ENCODE measurements around the gene PROCR. TPM values are rescaled to one million over a fixed set of nuclear protein-coding genes. Genes with fewer than 3 reads are reported as not detected.

Gene PROCR
- total and polyA plus RNA-seq, 10 of the 15 experiments (the other 5 are each of a cell fraction or from before 2014, with no cell fraction given) = 0.12 to 0.78 (median 0.35) TPM; not detected in 2

DNA sequence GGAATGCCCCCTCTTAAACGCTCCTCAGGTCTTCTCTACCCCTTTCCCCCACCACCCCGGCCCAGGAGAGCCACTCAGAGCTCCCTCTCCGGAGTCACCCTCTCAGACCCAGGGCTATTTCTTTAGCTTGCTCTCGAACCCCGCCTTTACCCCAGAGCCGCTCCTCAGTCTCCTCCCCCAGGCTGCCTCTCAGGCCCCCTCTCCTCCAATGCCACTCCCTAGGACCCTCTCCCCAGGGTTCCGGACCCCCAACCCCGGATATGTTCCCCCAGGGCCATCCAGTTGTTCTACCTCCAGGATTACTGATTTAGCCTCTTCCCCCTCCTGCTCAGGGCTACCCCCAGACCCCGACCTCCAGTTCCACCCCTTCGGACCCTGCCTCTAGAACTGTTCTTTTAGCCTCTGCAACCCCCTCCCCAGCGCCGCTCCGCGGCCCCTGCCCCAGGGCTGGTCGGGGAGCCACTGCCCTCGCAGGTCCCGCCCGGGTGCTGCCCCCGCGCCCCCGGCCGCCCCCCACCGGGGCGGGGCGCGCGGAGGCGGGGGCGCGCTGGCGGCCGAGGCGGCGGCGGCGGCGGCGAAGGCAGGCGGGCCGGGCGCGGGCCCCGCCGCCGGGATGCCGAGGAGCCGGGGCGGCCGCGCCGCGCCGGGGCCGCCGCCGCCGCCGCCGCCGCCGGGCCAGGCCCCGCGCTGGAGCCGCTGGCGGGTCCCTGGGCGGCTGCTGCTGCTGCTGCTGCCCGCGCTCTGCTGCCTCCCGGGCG lies 54.4 kb downstream of the PROCR start, which contains the start of gene MMP24:
TSS of gene MMP24 (plus strand) at position 565 of the 758 bp plus-strand sequence. CDS start at position 614, 49 bp downstream.
- Histone ChIP-seq H2AFZ (ENCODE audit: control insufficient read depth, low read depth, low read length) (no peak within 1 kb of the TSS), H3K4me2 (ENCODE audit: control insufficient read depth, insufficient read depth) (peak within 1 kb of the TSS; percentile 22; the same call in 1 of the 2 replicates), H4K20me1 (ENCODE audit: control insufficient read depth, insufficient read depth) (no peaks in the 10 kb centered on the region), H3K36me3 (ENCODE audit: control insufficient read depth in 2 of 2, insufficient read depth in 2 of 2, low read length in 1 of 2) (no peaks in the 10 kb centered on the region), H3K4me1 (ENCODE audit: control insufficient read depth, insufficient read depth, low read length) (no peaks in the 10 kb centered on the region), H3K27ac (ENCODE audit: control insufficient read depth, insufficient read depth) (no peak within 1 kb of the TSS), H3K27me3 (replicated peaks in 1 of 2; ENCODE audit: control insufficient read depth in 2 of 2, insufficient read depth in 2 of 2, low read length in 1 of 2) (peaks cover 5 to 22% of the 10 kb centered on the region in 2 experiments), H3K79me2 (ENCODE audit: control insufficient read depth, insufficient read depth, low read length) (no peaks in the 10 kb centered on the region), H3K9me3 (replicated peaks; ENCODE audit: control insufficient read depth, insufficient read depth, low read length) (no peaks in the 10 kb centered on the region), H3K9ac (ENCODE audit: control insufficient read depth, insufficient read depth, low read length) (no peak within 1 kb of the TSS), H3K4me3 (no peak within 1 kb of the TSS)
- SMC1A ChIA-PET (ENCODE audit: uncharacterized antibody, unreplicated experiment) = no interaction called here
- no peak for FAIRE-seq
- no TSS peak for BruUV-seq (replicated peaks)
- no peak for DNase-seq (ENCODE audit: low read depth, low spot score)
- POLR2A ChIA-PET = interaction anchor here (0.7 kb wide), 1 partner anchor 44 kb away, joined by 4 read pairs; no protein-coding TSS in a partner anchor
- CTCF ChIA-PET = interaction anchor here (1.0 kb wide), 1 partner anchor 81 kb away, joined by 3 read pairs; no protein-coding TSS in a partner anchor
- RAD21 ChIA-PET (ENCODE audit: unreplicated experiment) = no interaction called here
- no peak for ATAC-seq
- in situ Hi-C loops (cut with MboI) = no loop called here
- intact Hi-C loops (cut with micrococcal nuclease; ENCODE audit: unreplicated experiment) = no loop called here
- TF ChIP-seq ZBED1 (IDR thresholded peaks at IDR 0.05; ENCODE audit: borderline replicate concordance) = no peak
- TF ChIP-seq POLR2AphosphoS2 (IDR thresholded peaks at IDR 0.05; ENCODE audit: low read depth, low read length) = no peak
- no peak for TF ChIP-seq NFYB (IDR thresholded peaks at IDR 0.05; ENCODE audit: insufficient read depth, low read depth, low read length)
- TF ChIP-seq KAT2A (conservative IDR thresholded peaks at IDR 0.05; ENCODE audit: control insufficient read depth, low read depth, low read length) = no peak
- WGBS (ENCODE audit: insufficient coverage, insufficient replicate concordance, low lambda C conversion rate, missing lambda C conversion rate) = 3% methylated on average over 13 of the region's 70 CpGs

Small RNA genes lying within 50 kb of the gene (small RNA-seq; reads per million reads assigned to genes)
- gene MT1P3 = not detected
- not detected for gene RNA5SP483

Other genes starting within 250 kb of the PROCR start
Only the 7 nearest of the 9 such genes appear.
- gene MYH7B, start 216.2 kb upstream of the PROCR start, total RNA-seq (2014; rRNA removed) = under 0.01 TPM in 1 of 2 replicates, not detected in the other
- gene MYH7B, start 216.2 kb upstream of the PROCR start, total RNA-seq (2014; rRNA removed; fragmentation: Illumina TruSeq; extraction: Trizol) = 0.04 TPM in 1 of 2 replicates, not detected in the other
- 0.13 TPM in 1 of 2 replicates, not detected in the other for gene MYH7B, start 216.2 kb upstream of the PROCR start, total RNA-seq (2021)
- gene MYH7B, start 216.2 kb upstream of the PROCR start, polyA plus RNA-seq (2011; rRNA removed) = 0.09 and 0.22 TPM in 2 replicates
- gene MYH7B, start 216.2 kb upstream of the PROCR start, polyA plus RNA-seq (2014; fragmentation: Illumina TruSeq; extraction: Trizol) = 0.01 TPM in 1 of 2 replicates, not detected in the other
- gene MYH7B, start 216.2 kb upstream of the PROCR start, polyA plus RNA-seq (2014; fragmentation: Nextera tagmentation; extraction: Ambion mirVana) = not detected
- gene MYH7B, start 216.2 kb upstream of the PROCR start, polyA plus RNA-seq (2014; rRNA removed) = 0.20 and 0.37 TPM in 2 replicates
- gene MYH7B, start 216.2 kb upstream of the PROCR start, polyA plus RNA-seq (2016; fragmentation: Nextera tagmentation; extraction: Ambion mirVana) = under 1 TPM; 0.25 to 0.40 TPM
- gene TRPC4AP, start 79.3 kb upstream of the PROCR start, total RNA-seq (2014; rRNA removed) = 25.2 and 28.2 TPM in 2 replicates
- 22.7 and 23.6 TPM in 2 replicates for gene TRPC4AP, start 79.3 kb upstream of the PROCR start, total RNA-seq (2014; rRNA removed; fragmentation: Illumina TruSeq; extraction: Trizol)
- gene TRPC4AP, start 79.3 kb upstream of the PROCR start, total RNA-seq (2021) = 44.8 and 45.5 TPM in 2 replicates
- 39.8 and 52.2 TPM in 2 replicates for gene TRPC4AP, start 79.3 kb upstream of the PROCR start, polyA plus RNA-seq (2011; rRNA removed)
- gene TRPC4AP, start 79.3 kb upstream of the PROCR start, polyA plus RNA-seq (2014; fragmentation: Illumina TruSeq; extraction: Trizol) = 30.7 and 36.8 TPM in 2 replicates
- gene TRPC4AP, start 79.3 kb upstream of the PROCR start, polyA plus RNA-seq (2014; fragmentation: Nextera tagmentation; extraction: Ambion mirVana) = 1 to 10 TPM; 1.1 to 2.2 TPM
- 51.9 and 53.3 TPM in 2 replicates for gene TRPC4AP, start 79.3 kb upstream of the PROCR start, polyA plus RNA-seq (2014; rRNA removed)
- gene TRPC4AP, start 79.3 kb upstream of the PROCR start, polyA plus RNA-seq (2016; fragmentation: Nextera tagmentation; extraction: Ambion mirVana) = 10 to 100 TPM; 60.7 to 61.7 TPM
- gene EDEM2, start 24.7 kb upstream of the PROCR start, total RNA-seq (2014; rRNA removed) = 24.8 and 27.1 TPM in 2 replicates
- gene EDEM2, start 24.7 kb upstream of the PROCR start, total RNA-seq (2014; rRNA removed; fragmentation: Illumina TruSeq; extraction: Trizol) = 14.5 and 14.7 TPM in 2 replicates
- gene EDEM2, start 24.7 kb upstream of the PROCR start, total RNA-seq (2021) = 16.6 and 18.0 TPM in 2 replicates
- 7.6 and 13.4 TPM in 2 replicates for gene EDEM2, start 24.7 kb upstream of the PROCR start, polyA plus RNA-seq (2011; rRNA removed)
- gene EDEM2, start 24.7 kb upstream of the PROCR start, polyA plus RNA-seq (2014; fragmentation: Illumina TruSeq; extraction: Trizol) = 13.3 and 15.1 TPM in 2 replicates
- gene EDEM2, start 24.7 kb upstream of the PROCR start, polyA plus RNA-seq (2014; fragmentation: Nextera tagmentation; extraction: Ambion mirVana) = 10 to 100 TPM in 1 of 2 experiments, 1 to 10 TPM in 1; 9.9 to 11.4 TPM
- gene EDEM2, start 24.7 kb upstream of the PROCR start, polyA plus RNA-seq (2014; rRNA removed) = 11.5 and 12.4 TPM in 2 replicates
- gene EDEM2, start 24.7 kb upstream of the PROCR start, polyA plus RNA-seq (2016; fragmentation: Nextera tagmentation; extraction: Ambion mirVana) = 10 to 100 TPM; 24.3 TPM
- gene MMP24, start 54.6 kb downstream of the PROCR start, total RNA-seq (2014; rRNA removed) = not detected in 2 replicates
- not detected in 2 replicates for gene MMP24, start 54.6 kb downstream of the PROCR start, total RNA-seq (2014; rRNA removed; fragmentation: Illumina TruSeq; extraction: Trizol)
- gene MMP24, start 54.6 kb downstream of the PROCR start, total RNA-seq (2021) = not detected in 2 replicates
- gene MMP24, start 54.6 kb downstream of the PROCR start, polyA plus RNA-seq (2011; rRNA removed) = 0.01 TPM in 1 of 2 replicates, not detected in the other
- gene MMP24, start 54.6 kb downstream of the PROCR start, polyA plus RNA-seq (2014; fragmentation: Illumina TruSeq; extraction: Trizol) = 0.01 TPM in 1 of 2 replicates, not detected in the other
- gene MMP24, start 54.6 kb downstream of the PROCR start, polyA plus RNA-seq (2014; fragmentation: Nextera tagmentation; extraction: Ambion mirVana) = under 1 TPM; 0.02 to 0.04 TPM
- gene MMP24, start 54.6 kb downstream of the PROCR start, polyA plus RNA-seq (2014; rRNA removed) = 0.03 TPM in 1 of 2 replicates, not detected in the other
- under 1 TPM; 0.06 to 0.11 TPM for gene MMP24, start 54.6 kb downstream of the PROCR start, polyA plus RNA-seq (2016; fragmentation: Nextera tagmentation; extraction: Ambion mirVana)
- 9.6 and 10.7 TPM in 2 replicates for gene MMP24OS, start 106.0 kb downstream of the PROCR start, total RNA-seq (2014; rRNA removed)
- 6.2 and 7.1 TPM in 2 replicates for gene MMP24OS, start 106.0 kb downstream of the PROCR start, total RNA-seq (2014; rRNA removed; fragmentation: Illumina TruSeq; extraction: Trizol)
- 30.9 and 31.4 TPM in 2 replicates for gene MMP24OS, start 106.0 kb downstream of the PROCR start, total RNA-seq (2021)
- gene MMP24OS, start 106.0 kb downstream of the PROCR start, polyA plus RNA-seq (2011; rRNA removed) = 9.6 and 12.3 TPM in 2 replicates
- 3.4 and 9.1 TPM in 2 replicates for gene MMP24OS, start 106.0 kb downstream of the PROCR start, polyA plus RNA-seq (2014; fragmentation: Illumina TruSeq; extraction: Trizol)
- 1 to 10 TPM; 2.0 to 3.6 TPM for gene MMP24OS, start 106.0 kb downstream of the PROCR start, polyA plus RNA-seq (2014; fragmentation: Nextera tagmentation; extraction: Ambion mirVana)
- gene MMP24OS, start 106.0 kb downstream of the PROCR start, polyA plus RNA-seq (2014; rRNA removed) = 25.8 and 27.9 TPM in 2 replicates
- gene MMP24OS, start 106.0 kb downstream of the PROCR start, polyA plus RNA-seq (2016; fragmentation: Nextera tagmentation; extraction: Ambion mirVana) = 10 to 100 TPM; 18.3 to 20.0 TPM
- 189 and 194 TPM in 2 replicates for gene EIF6, start 112.7 kb downstream of the PROCR start, total RNA-seq (2014; rRNA removed)
- 120 and 127 TPM in 2 replicates for gene EIF6, start 112.7 kb downstream of the PROCR start, total RNA-seq (2014; rRNA removed; fragmentation: Illumina TruSeq; extraction: Trizol)
- 163 and 168 TPM in 2 replicates for gene EIF6, start 112.7 kb downstream of the PROCR start, total RNA-seq (2021)
- 91.4 and 179 TPM in 2 replicates for gene EIF6, start 112.7 kb downstream of the PROCR start, polyA plus RNA-seq (2011; rRNA removed)
- gene EIF6, start 112.7 kb downstream of the PROCR start, polyA plus RNA-seq (2014; fragmentation: Illumina TruSeq; extraction: Trizol) = 88.4 and 164 TPM in 2 replicates
- gene EIF6, start 112.7 kb downstream of the PROCR start, polyA plus RNA-seq (2014; fragmentation: Nextera tagmentation; extraction: Ambion mirVana) = 100 to 1,000 TPM; 405 to 607 TPM
- gene EIF6, start 112.7 kb downstream of the PROCR start, polyA plus RNA-seq (2014; rRNA removed) = 204 and 214 TPM in 2 replicates
- gene EIF6, start 112.7 kb downstream of the PROCR start, polyA plus RNA-seq (2016; fragmentation: Nextera tagmentation; extraction: Ambion mirVana) = 100 to 1,000 TPM; 256 to 277 TPM
- gene FAM83C, start 120.4 kb downstream of the PROCR start, total RNA-seq (2014; rRNA removed) = not detected in 2 replicates
- not detected in 2 replicates for gene FAM83C, start 120.4 kb downstream of the PROCR start, total RNA-seq (2014; rRNA removed; fragmentation: Illumina TruSeq; extraction: Trizol)
- not detected in 2 replicates for gene FAM83C, start 120.4 kb downstream of the PROCR start, total RNA-seq (2021)
- not detected in 2 replicates for gene FAM83C, start 120.4 kb downstream of the PROCR start, polyA plus RNA-seq (2011; rRNA removed)
- gene FAM83C, start 120.4 kb downstream of the PROCR start, polyA plus RNA-seq (2014; fragmentation: Illumina TruSeq; extraction: Trizol) = not detected in 2 replicates
- not detected for gene FAM83C, start 120.4 kb downstream of the PROCR start, polyA plus RNA-seq (2014; fragmentation: Nextera tagmentation; extraction: Ambion mirVana)
- not detected in 2 replicates for gene FAM83C, start 120.4 kb downstream of the PROCR start, polyA plus RNA-seq (2014; rRNA removed)
- gene FAM83C, start 120.4 kb downstream of the PROCR start, polyA plus RNA-seq (2016; fragmentation: Nextera tagmentation; extraction: Ambion mirVana) = not detected

All from GM12878 (cell line).